DMS 273 treated with DMSO at 0.1 percent for 48 hours (cell line): Measurements from ENCODE around the gene BTG2.
A peak's percentile ranks its signal among the peaks of the same experiment; 100 is the strongest.

Source experiments
- DNase-seq: peaks from one replicate; lab custom pipeline; 2025; lab: John Stamatoyannopoulos, UW

BTG2 gene

DNA sequence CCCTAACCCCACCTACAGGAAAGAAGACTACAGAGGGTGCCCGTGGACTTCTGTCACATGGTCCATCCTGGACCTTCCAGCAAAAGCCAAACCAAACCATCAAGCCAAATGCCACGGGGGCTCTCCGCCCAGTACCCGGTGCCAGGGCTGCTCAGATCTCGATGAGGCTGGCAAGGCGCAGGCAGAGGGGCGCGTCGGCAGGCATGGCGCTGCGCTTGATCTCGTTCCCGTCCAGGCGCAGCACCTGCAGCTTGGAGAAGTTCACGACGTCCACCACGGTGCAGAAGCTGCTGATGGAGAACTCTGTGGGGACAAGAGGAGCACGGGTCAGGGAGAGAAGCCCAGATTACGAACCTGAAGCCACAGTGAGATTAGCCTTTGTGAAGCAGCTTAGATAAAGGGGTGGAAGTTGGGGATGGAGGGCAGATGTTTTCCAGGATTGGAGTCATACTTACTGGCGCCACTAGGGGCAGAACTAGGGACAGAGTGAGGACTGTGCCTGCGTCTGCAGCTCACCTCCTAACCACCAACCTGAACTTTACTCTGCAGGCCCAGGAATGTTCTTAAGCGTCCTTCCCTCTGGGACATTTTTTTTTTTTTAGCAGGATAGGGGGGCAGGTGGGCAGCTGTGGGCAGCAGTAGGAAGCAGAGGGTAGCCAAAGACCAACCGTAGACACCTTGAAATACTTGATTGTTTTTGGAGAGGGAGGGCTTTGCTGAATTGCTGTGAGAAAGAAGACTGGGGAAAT is 37.0 kb downstream of the BTG2 start:
- peak; percentile 55 for DNase-seq

DNA sequence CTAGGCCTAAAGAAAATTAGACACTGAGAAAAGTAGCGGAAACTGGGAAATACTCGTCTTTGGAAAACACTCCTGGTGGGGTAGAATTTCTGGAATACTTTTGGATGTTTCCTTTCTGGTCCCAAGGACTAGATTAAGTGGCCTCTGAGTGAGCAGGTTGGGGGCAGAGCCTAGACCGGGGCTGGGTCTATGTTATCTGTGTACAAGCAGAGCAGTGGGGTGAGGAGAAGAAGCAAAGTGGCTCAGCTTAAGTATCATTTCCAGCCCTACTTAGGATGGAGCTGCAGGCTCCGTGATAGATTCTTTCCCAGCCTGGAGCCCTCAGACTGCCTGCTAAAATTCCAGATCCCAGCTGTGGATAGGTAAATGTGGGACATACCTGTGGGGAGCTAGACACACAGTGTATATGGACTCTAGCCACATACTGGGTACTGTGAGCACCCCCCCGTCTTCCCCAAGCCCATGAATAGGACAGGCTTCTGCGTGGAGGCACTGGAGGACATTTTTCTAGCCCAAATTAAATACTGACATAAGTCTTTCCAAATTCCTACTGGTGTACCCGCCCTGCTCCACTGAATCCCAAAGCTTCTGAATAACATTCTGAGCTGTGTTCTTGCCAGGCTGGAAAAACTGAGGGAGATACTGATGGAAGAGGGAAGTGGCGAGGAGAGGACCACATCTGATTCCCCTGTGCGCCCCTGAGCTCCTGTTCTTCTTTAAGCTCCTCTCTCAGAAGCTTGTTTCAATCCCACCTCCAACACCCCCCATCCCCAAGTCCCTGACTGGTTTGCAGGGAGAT is 38.8 kb downstream of the BTG2 start:
- DNase-seq: no peak

DNA sequence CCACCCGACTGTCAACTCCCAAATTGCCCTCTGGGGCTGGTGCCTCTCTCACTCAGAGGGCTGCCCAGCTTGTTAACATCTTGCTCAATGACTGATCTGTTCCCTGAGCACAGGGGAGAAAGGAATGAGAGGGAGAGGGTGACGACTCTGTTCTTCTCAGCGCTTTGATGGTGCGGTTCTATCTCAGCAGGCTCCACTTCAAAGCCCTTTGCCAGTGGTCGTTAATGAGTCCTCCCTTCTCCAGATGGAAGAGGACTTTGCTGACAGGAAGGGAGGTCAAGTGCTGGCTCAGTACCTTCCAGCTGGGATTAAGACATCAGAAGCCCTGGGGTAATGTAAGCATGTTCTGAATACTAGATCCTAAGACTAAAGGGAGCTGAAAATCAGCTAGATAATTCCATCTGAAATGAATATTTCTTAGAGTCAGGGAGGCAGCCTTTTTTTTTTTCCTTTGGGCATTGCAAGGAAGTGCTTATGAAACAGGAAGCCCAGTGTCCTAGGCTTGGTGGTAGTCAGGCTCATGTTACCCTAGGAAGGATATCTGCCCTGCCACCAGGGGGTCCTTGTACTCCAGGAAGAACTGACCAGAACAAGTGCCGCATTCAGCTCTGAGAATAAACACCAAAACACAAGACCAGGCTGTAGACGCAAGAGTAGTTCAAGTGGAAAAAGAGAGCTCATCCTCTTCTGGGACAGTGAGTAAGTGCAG is 40.9 kb downstream of the BTG2 start:
- no peak for DNase-seq

DNA sequence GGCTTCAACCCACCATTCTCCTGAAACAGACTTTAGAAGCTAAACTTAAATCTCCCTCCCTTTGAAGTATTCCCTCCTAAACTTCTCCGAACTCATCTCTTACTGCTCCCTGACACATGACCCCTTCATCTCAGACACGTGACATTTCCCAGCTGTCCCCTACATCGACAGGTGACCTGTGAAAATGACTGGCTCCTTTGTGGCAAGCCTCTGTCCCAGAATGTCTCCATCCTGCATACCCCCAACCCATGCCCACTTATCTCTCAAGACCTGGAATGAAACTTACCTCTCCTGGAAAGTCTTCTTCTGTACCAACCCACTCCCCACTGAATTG is 41.4 kb downstream of the BTG2 start:
- no peak for DNase-seq

DNA sequence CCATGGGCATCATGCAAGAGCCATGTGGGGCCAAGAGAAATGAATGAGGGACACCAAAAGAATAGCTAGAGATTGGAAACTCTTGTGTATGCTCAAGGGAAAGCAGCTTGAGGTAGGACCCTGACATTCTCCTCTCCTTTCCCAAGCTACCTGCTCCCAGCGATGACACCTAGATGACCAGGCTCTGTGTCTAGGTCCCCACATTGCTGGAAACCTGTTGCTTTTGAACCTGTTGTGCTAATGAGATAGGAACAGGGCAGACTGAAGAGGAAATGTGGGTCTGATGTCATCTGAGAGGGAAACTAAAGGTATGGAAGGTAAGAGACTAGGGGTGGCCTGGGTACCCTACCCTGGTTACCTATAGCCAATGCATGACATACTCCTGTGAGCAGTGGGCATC is 43.8 kb downstream of the BTG2 start:
- DNase-seq: no peak

DNA sequence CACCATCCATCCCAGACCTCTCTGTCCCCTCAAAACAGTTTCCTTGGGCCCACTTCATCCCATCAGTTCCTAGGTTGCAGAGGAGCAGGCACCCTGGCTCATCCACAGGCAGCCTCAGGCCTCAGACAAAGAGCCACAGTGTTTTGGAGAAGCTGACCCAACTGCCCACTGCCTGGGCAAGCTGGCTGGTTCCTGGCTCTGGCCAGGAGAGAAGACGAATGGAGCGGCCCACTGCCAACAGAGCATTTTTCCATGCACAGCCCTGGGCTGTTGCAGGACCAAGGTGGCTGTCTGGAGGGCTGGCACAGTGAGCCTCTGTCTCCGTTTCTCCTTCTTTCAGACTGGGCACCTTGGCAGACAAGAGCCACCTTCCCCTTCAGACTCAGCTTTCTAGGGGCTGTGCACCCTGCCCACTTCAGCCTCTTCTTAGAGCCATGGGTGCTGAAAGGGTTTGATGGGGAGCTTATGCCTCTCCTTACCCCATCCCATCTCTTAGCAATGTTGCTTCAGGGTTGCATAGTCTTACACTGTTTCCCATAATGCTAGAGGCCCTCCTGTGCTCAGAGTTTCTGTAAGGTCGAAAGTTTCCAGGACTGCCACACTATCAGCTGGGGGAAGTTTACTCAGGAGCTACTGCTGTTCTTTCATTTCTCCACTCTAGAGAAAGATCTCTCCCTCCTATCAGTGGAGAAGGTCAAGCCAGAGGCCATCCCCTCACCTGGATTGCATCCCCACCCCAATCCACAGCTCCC is 44.6 kb downstream of the BTG2 start:
- no peak for DNase-seq

DNA sequence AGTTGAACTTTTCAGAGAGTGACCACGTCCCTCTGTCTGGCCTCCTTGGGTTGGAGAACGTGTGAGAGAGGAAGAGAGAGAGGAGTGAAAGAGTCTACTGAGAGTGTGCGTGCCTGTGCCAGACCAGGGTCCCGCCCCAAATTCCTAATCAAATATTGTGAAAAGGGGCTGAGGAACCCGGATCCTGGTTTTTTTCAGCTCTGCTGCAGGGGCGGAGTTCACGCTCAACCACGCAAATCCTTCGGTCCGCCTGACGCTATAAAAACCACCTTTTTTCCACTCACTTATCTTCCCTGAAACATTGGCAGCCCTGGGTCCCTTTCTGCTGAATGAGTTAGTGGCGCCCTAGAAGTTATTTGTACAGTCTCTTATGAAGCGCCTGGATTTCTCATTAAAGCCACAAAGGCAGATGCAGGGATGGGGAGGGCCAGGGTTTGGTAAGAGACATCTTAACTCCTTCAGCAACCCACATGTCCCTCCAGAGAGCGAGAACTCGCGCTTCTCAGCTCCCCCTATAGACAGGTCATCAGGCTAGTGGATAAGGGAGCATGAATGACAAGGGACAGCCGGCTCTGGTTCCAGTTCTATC is 45.8 kb downstream of the BTG2 start, which contains the start of gene FMOD:
FMOD (minus strand) TSS at position 86 of the 589 bp plus-strand sequence. CDS start 2,852 bp downstream, outside the sequence.
- DNase-seq: no peak

DNA sequence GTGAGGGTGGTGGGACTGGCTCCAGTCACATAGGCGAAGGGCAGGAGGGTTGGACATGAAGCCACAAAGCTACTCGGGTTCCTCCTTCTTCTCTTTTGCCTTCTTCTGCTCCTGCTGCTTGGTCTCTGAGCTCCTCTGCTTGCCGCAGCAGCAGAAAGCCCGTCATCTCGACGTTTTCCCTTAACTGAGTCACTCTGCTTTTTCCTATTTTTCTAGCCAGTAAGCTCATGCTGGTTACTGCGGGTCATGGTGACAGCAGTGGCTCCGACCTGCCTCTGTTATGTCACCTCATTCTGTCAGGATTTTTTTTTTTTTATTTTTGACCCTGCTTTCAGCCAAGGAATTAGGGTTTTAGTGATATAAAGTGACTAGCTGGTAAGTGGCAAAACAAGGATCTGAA is 48.2 kb downstream of the BTG2 start:
- DNase-seq: no peak

DNA sequence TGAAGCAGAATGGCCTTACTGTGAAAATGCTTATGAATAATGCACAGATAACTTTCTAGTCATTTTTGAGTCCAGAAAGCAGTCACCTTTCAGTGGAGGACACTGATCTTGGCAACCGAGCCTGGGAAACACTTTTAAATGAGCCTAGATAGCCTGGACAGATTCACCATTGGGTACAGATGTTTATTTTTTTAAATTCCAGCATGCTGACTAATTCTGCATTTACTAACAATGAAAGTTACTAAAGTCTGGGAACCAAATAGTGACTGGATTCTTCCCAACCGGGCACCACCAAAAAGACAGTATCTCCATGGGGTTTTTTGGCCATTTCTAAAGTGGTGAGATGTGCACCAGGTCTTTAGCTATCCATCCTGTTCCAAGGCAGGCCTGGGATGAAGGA is 48.9 kb downstream of the BTG2 start:
- DNase-seq: no peak

DNA sequence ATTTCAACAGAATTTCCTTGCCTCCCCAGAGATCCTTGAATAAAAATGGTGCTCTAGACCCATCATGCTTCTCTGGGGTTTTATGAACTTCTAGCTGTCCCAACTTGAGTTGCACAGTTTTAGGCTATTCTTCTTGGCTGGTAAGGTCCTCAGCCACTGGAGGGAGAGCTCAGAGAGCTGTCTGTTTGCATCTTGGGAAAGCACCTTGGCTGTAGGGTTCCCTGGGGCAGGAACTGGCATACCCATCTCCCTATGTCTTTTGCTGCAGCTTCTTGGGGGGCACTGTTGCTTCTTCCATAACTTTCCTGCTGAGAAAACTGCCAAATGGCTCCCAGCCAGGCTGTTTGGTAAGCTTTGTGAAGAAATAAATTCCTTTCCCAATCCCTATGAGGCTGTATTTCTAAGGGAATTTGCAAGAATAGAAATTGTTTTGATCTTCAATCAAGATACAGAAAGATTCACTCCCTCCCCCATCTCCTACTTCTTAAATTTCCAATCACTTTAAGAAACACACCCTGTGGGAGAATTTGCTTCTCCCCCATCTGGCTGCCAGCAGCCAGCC is 53.8 kb downstream of the BTG2 start:
- DNase-seq: no peak
